ENCODE data around the gene ABCB6. TPM values are rescaled to one million over a fixed set of nuclear protein-coding genes. Genes with fewer than 3 reads are reported as not detected.

The ABCB6 gene
- polyA plus RNA-seq, 4 donors = 29.5 to 44.5 (median 37.1) TPM

DNA sequence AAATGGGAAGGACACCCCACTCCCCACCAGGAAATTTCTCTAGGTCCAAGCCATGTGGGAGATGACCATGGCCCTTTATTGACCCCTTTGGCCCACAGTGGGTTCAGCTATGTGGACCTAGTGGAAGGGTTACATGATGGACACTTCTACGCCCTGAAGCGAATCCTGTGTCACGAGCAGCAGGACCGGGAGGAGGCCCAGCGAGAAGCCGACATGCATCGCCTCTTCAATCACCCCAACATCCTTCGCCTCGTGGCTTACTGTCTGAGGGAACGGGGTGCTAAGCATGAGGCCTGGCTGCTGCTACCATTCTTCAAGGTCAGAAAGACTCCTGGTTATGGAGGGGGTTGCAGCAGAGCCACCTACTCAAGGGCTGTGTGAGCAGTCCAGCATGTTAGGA, 27.8 kb upstream of the ABCB6 start:
- DNase-seq (ENCODE audit: low read depth in 4 of 4, low spot score in 3 of 4) = no peak

DNA sequence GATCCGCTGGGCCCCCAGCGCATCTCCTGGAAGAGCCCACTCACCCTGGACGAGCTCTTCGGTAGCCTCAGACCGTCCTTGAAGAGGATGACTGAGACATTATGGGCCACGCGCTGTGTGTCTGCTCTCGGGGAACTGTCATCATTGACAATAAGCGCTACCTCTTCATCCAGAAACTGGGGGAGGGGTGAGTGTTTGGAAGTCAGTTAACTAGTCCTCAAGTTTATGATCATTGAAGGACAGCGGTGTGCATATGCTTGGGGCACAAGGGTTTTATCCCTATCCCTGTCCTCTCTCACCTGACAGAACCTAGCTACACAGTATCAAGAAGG, 27.1 kb upstream of the ABCB6 start:
- no peak for DNase-seq (ENCODE audit: low read depth in 4 of 4, low spot score in 3 of 4)

DNA sequence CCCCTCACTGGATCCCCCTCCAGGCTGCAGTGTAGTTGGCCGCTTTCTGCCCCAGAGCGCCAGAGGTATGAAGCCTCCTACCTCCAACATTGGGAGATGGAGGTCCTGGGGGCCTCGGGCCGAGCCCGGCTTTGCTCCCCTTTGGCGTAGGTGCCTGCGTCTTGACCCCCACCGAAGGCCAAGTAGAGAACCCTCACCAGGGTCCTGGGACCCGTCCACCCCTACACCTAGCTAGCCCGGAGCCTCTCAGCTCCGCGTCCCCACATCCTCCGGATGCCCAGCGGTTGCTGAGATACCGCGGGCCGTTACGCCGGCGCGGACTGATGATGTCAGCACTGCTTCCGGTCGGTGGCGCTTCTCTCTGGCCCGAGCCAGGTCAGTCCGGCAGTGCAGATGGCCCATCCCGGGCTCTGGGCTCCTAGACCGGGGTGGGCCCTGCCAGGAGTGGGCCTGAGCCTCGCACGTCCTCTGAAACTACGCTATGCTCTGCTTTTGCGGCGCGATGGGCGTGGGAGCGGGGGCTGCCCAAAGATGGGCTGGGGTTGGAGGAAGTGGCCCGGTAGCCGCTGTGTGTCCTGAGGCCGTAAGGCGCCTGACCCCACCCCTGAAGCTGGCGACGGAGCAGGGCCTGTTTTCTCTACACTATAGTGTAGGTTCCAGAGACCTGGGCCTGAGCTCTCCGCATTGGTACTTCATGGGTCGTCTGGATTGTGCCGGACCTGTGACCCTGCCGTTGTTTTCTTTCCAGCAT, 26.6 kb upstream of the ABCB6 start, which contains the start of the genes GLB1L and STK16:
Gene GLB1L, minus strand, starts transcription at position 297 of the 751 bp plus-strand sequence. CDS start 1,871 bp downstream, outside the sequence.
Gene STK16, plus strand, starts transcription at position 332 of the 751 bp plus-strand sequence. CDS start 521 bp downstream, outside the sequence.
- peak in 3 of 4 donors; percentile 86 to 89 (median 87) for DNase-seq (ENCODE audit: low read depth in 4 of 4, low spot score in 3 of 4)

DNA sequence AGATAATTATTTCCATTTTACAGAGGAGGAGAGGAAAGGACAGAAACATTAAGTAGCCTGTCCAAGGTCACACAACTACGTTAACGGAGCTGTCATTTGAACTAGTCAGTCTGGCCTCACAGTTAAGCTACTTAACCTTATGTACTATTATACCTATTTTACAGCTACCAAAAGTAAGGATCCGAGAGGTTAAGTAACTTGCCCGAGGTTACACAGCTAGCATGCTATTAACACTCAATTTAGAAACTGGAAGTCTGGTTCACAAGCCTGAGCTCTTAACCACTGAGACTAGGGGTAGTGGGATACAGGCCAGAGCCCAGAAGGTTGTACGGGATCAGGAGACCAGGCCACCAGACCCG, 26.0 kb upstream of the ABCB6 start:
- no peak for DNase-seq (ENCODE audit: low read depth in 4 of 4, low spot score in 3 of 4)

DNA sequence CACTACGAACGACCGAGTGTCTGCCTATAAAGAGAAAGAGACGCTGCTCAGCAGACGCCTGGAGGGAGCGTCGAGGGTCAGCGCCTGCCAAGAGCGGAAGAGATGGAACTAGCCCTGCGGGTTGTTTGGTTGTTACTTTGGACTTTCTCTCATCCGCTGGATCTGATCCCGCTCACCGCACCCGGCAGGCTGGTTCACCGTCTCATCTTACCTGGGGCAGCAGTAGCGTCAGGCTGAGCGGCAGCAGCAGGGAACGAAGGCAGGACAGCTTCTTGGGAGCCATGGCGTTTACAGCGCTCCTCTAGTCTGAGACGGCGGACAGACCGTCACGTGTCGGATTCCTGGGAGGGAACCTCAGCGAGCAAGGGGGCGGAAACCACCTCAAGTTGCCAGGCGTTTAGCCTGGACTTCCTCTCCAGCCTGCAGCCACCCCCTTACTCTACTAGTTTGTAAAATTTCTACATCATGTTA, 24.6 kb upstream of the ABCB6 start:
- DNase-seq (ENCODE audit: low read depth in 4 of 4, low spot score in 3 of 4) = no peak

DNA sequence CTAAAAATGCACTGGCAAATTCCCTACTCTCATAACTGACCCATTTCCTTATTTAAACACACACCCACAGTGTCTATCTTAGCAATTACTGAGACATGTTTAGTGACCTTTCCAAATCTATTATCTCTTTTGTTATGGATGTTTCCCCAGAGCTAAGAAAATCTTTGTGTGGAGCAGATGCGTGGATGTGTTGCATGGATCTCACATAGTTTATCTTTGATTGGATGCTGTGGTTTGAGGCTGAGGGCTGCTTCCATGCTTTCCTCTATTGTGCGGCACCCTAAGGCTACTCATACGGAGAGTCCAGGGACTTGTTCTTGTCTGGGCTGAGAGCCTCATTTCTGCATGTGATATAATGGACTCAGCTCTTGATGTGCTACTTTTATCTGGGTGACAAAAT, 15.6 kb upstream of the ABCB6 start:
- no peak for DNase-seq (ENCODE audit: low read depth in 4 of 4, low spot score in 3 of 4)

DNA sequence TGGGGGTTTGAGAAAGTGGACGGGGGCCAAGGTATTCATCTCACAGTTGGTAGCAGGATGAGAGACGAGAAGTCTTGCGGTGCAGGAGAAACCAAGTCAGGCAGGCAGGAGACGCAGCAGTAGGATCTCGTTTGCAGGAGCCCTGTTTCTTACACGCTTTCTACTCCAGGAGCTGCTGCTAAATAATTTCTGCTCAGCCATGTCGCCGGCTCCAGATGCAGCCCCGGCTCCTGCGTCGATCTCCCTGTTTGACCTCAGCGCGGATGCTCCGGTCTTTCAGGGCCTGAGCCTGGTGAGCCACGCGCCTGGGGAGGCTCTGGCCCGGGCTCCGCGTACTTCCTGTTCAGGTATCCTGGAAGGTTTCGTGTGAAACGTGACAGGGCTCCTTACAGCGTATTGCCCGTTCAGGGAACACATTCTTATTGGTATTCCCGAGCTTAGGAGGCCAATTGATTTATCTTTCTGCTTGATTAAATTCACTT, 11.3 kb upstream of the ABCB6 start:
- DNase-seq (ENCODE audit: low read depth in 4 of 4, low spot score in 3 of 4) = no peak

GRCh38 chr2:219229305-219230058, 10.7 kb upstream of the ABCB6 start, which contains the start of the genes ANKZF1 and ATG9A:
TSS of gene ANKZF1 (plus strand) at chr2:219229806. CDS start at chr2:219230258, 452 bp downstream.
TSS of gene ATG9A (minus strand) at chr2:219229636. CDS start at chr2:219228024, 1,612 bp downstream.
- peak; percentile 93 to 97 (median 95) for DNase-seq (ENCODE audit: low read depth in 4 of 4, low spot score in 3 of 4)

GRCh38 chr2:219228911-219229304, 10.2 kb upstream of the ABCB6 start:
- no peak for DNase-seq (ENCODE audit: low read depth in 4 of 4, low spot score in 3 of 4)

GRCh38 chr2:219228041-219228910, 9.5 kb upstream of the ABCB6 start:
- no peak for DNase-seq (ENCODE audit: low read depth in 4 of 4, low spot score in 3 of 4)

GRCh38 chr2:219225350-219225749, 6.6 kb upstream of the ABCB6 start:
- DNase-seq (ENCODE audit: low read depth in 4 of 4, low spot score in 3 of 4) = no peak

GRCh38 chr2:219223831-219224610, 5.3 kb upstream of the ABCB6 start:
- no peak for DNase-seq (ENCODE audit: low read depth in 4 of 4, low spot score in 3 of 4)

DNA sequence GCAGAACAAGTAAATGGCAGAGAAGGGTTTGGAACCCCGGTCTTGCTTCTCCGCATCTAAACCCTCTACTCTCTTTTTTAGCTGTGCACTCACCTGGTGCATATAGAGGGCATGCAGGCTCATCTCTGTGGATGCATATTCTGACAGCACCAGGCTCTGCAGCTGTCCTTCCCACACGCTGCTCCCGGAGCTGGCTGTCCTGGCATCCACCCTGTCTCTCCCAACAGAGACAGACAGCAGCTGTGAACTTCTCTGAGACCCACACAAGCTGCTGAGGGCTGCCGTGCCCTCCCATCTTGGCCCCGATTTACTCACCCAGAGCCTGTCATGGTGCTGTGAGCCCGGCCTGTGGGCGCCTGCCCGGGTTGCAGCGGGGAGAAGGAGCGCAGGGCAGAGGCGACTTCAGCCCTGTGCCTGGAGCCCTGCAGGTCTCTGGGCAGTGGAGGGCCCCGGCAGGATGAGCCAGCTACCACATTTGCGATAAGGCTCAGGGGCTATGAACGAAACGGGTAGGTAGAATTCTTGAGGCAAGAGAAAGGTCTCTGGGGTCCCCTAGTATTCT, 3.3 kb upstream of the ABCB6 start:
- DNase-seq (ENCODE audit: low read depth in 4 of 4, low spot score in 3 of 4) = no peak

GRCh38 chr2:219220652-219221402, 2.1 kb upstream of the ABCB6 start:
- DNase-seq (ENCODE audit: low read depth in 4 of 4, low spot score in 3 of 4) = no peak

GRCh38 chr2:219219784-219220532, 1.2 kb upstream of the ABCB6 start:
- DNase-seq (ENCODE audit: low read depth in 4 of 4, low spot score in 3 of 4) = no peak

GRCh38 chr2:219218217-219218731, 484 bp downstream of the ABCB6 start:
- DNase-seq (ENCODE audit: low read depth in 4 of 4, low spot score in 3 of 4) = no peak

DNA sequence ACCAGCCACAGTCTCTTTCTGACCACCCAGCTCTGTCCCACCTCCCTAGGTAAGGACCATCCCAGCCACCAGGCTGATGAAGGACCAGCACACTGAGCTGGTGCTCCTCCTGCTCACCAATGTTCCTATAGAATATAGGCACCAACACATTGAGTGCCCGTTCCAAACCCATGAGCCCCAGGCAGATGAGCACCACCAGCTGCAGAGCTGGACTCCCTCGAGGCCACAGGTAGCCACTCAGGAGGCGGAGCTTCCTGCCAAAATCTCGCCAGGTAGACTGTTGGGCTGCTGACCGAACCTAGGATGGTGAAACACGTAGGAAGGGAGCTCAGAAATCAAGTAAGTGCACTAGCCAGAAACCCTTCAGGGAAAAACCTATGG, 2.2 kb downstream of the ABCB6 start:
- no peak for DNase-seq (ENCODE audit: low read depth in 4 of 4, low spot score in 3 of 4)

All from left renal pelvis (tissue), 4 donors.